Activated CD8-positive, alpha-beta memory T cell treated with anti-CD3 and anti-CD28 coated beads for 24 hours (primary cell): Measurements from ENCODE around the gene OLIG3.

Experiments used
- DNase-seq: peaks from one replicate; pipeline ENCODE4 v3.0.0-alpha.2; 2020

The OLIG3 gene

DNA sequence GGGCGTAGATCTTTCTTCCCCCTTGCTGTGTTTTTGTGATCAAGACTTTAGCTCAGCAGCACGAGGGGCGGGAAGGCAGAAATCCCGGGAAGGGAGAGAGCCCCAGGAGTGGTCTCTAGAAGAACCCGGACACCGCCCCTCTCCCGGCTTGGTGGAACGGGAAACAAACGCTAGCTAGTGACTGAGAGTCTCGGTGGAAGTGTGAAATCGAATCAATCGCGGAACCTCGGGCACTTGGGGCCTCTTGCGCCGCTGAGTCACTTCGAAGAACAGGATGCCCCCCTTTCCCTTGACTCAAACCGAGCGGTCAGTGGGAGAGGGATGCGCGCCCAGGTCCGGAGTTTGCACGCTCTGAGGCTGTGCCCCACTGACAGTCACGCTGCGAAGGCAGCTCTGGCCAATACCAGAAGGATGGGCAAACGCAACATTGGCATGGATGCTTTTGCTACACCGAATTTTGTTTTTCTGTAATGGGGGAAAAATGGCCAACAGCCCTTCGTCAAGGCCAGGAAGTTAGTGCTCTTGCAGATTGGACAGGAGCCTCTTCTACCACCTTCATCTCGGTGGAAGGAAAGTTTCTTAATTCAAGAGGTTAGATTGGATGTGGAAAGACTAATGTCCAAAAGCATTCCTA is 1.6 kb upstream of the OLIG3 start:
- peak; percentile 67 for DNase-seq

DNA sequence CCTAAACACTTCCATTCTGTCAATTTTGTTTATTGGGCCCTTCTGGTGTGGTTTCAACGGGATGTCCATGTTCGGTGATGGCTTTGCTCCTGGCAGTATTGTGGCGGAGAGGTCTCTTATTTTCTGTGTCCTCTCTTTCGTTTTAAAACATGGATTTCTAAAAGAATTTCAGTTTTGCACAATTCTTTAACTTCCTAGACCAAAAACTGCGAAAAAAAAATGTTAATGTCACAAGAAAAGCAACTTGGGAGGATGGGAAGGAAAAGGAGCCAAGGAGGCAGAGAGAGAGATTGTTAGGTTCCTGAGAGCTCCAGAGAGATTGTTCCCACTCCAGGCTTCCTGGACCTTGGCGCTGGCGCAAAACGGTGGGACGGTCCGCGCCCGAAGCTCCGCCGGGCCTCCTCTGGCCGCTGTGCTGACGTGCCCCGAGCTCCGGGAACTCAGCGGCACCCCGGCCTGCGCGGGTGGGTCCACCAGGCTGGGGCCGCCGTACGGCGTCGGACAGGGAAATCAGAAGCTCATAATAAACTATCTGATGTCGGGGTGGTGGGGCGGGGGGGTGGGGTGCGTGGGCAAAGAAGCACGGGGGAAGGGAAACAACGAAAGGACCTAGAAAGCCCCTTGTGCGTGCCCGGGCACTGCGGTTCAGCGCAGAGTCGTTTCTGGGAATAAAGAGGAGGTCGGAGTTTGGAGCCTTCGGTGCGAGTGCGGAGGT is 951 bp upstream of the OLIG3 start:
- DNase-seq: no peak

DNA sequence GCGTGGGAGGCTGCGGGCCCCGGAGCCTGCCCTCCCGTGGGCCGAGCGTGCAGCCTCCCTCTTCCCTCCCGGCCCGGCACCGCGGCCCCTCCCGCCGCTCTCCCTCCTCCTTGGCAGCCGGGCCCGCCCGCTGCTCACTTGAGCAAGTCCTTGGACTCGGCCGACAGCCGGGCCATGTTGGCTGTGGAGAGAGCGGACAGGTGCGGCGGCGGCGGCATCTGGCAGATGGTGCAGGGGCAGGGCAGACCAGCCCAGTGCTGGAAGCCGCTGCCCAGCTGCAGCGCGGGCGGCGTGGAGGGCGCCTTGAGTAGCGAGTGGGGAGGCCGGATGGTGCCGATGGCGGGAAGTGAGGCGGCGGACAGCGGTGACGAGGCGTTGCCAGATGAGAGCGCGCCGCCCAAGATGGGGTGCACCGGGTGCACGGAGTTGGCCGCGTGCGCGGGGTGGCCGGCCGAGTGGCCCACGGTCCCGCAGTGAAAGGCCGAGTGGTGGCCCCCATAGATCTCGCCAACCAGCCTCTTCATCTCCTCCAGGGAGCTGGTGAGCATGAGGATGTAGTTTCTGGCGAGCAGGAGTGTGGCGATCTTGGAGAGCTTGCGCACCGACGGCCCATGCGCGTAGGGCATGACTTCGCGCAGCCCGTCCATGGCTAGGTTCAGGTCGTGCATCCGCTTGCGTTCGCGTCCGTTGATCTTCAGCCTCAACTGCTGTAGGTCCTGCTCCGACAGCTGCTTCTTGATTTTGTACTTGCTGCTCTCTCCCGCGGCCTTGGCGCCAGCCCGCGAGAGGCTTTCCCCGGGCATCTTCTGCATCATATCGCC is 766 bp downstream of the OLIG3 start:
- DNase-seq: peak; percentile 68

GRCh38 chr6:137492289-137493217 is 1.6 kb downstream of the OLIG3 start:
- DNase-seq: no peak

DNA sequence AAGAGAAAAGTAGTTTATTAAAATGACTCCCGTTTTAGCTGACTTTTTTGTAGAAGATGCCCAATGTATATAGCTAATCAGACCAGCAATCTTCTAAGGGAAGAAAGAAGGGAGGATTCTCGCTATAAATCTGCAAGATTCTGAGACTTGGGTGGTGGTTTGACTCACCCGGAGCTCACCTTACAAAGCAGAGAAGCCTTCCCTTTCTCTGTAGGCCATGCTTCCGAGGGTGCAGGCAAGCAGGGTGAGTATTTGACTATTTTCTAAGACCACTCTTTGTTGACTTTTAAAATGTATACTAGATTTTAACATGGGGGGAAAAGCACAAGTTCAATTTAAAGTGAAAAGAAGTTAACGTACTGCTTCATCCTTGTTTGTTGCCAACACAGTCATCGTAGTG is 2.7 kb downstream of the OLIG3 start:
- DNase-seq: no peak

- DNase-seq: no peak
Measured at GRCh38 chr6:137490961-137491360, 3.2 kb downstream of the OLIG3 start.

DNA sequence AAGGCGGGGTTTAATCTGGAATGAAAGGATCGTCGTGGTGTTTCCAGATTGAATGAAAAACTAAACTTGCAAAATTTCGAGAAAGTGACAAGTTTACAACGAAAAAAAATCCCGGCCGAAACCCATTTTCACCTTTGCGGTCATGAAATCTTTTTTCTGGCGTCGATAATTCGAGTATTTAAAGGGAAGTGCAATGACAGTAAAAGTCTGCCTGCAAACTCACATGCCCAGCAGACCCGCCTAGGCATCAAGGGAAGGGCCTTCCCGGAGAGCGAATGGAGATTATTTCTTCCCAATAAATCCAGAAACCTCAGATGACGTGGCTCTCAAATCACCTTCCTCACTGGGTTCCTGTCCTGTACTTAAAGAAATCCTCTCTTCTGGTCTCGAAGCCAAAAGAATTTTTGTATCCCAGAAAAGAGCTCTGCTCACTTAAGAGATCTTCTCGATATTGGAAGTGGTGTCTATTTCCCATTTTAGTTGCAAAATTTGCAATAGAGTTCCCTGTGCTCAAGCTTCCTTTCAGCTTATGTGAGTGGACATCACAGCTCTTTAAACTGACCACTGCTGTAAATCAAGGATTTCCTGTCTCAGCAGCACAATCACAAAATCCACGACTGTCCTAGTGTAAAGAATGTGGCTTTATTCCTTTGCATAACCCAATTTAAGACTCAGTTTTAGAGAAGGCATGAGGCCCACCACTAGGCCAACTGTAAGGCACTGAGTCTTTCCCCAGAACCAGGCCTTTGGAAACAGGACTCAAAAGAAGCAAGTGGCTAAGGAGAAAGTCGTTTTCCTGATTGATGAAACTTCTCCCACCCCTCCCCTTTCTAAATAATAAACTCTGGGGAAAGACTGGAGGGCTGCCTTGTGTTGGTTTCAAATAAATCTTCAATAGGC is 3.9 kb downstream of the OLIG3 start:
- DNase-seq: no peak

- DNase-seq: peak; percentile 61
Measured at GRCh38 chr6:137489046-137490005, 4.9 kb downstream of the OLIG3 start.

DNA sequence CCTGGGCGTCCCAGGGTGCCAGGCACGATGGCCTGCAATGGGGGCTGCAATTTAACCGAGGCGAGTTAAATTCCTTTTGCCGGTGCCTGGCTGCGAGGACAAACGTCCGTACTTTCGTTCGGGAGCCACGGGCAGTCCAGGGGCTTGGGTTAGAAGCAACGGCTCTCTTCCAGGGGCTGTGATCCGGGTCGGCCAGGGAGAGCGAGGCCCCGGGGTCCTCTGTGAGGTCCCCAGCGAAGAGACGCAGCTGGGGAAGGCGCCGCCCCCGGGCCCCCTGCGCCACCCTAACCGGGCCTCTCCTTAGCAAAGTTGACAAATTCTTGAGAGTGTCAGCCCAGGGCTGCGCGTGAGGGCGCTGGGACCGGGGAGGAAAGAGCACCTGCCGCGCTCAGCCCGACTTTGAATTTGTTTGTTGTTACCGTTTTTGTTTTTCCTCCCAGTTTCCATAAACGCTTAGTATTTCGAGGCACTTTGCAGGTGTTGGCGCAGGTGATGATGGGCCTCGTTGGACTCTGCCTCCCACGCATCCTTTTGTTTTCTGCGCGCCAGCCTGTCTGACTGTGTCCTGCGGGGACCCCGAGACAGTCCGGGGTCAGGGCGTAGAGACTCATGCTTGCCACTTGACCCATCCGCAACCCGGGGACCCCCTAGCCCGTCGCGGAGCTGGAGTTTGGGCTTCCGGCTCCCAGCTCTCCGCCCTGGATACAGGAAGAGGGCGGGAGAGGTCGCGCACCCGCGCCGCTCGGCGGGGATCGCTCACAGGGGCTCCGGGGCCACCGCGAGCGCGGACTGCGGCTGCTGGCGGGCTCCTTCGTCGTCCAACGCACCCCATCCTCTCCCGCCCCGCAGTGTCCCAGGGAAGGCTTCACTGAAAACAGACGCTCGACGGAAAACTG is 5.8 kb downstream of the OLIG3 start:
- DNase-seq: peak; percentile 68

DNA sequence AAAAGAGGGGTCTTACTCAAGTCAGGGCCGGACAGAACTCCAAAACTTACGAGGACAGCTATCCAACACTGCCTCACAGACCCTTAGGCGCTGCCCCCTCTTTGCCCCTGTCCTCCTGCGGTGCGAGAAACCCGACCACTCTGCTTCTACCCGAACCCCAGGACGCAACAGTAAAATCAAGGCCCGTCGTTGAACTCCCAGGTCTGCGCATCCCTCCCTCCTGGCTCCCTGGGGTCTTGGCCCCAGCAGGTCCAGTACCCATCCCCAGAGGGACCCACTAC is 6.4 kb downstream of the OLIG3 start:
- no peak for DNase-seq

DNA sequence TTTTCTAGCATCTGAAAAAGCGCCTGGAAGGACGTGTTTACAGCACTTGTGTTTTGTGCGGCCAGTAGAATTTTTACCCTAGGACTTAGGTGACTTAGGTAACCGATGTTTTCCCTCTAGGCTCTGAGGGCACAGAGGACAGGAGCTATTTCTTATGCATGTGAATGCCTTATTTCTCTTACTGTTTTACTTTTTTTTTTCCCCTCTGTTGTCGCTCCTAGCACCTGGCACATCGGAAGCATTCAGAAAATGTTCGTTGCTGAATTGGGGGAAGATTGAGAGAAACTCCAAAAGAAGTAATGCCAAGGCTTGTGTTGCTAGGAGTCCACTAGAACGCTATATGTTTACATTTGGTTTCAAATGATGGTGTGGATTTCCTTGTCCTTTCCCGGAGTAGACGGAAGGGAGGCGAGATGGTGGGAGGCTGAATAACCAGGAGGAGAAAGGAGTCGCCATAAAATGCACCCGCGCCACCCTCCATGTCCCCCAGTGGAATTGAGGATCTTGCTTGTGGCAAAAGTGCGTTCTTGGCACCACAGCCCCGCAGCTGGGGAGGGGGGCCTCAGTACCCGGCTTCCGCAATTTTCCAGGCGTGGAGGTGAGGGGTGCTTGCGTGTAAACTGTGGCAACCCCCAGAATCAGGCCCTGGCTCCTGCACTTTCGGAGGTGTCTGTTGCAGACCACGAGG is 6.9 kb downstream of the OLIG3 start:
- DNase-seq: no peak

DNA sequence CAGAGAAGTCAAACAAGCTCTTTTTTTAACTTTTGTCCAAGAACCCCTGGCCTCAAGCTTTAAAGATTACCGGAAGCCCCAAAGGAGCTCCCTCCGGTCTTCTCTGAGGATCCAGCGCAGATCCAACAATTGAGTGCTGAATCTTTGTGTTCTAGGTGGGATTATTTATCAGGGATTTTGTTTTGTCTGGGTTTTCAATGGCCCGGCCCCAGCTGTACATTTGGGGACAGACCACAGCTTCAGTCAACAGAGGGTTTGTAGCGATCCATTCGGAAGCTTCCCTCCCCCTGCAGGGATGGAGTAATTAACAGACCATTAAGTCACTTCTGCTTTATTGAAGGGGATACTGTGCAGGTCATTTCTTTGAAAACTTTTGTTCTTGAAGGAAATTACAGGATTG is 7.8 kb downstream of the OLIG3 start:
- DNase-seq: no peak

- no peak for DNase-seq
Measured at GRCh38 chr6:137480431-137480830, 13.8 kb downstream of the OLIG3 start.

DNA sequence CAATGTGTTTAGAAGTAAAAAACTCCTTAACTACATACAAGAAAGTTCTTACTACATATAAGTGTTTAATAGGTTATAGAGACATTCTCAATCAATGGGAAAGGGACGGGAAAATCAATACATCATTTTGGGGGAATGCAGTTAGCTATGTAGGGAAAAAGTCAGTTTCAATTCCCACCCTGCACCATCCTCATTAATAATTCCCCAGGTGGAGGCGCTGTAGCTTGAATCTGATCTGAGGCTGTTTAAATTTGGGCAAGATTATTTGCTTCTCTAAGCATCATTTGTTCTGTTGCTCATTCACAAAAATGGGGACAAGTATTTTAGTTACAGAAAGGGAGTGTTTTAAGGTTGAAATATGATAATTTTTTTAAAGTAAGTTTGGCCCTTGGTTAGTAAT is 19.1 kb downstream of the OLIG3 start:
- DNase-seq: no peak

- DNase-seq: no peak
Measured at GRCh38 chr6:137473598-137473997, 20.6 kb downstream of the OLIG3 start.

GRCh38 chr6:137472641-137473137 is 21.5 kb downstream of the OLIG3 start:
- no peak for DNase-seq

DNA sequence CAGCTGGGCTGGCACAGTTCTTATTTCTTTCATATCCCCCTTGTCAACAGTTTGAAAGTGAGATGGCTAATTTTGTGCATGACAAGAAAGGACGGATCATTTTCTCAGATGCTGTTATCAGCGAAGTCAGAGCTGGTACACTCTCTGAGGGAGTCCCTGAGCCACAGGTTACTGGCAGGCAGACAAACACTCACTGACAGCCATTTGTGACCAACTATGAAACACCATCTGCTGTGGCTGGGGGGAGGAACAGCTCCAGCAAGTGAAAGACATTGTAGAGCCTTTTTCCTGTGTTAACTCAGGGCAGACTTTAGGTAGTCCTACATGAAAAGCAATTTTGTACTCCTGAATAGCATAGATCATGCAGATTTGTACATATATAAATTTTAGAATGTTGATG is 22.2 kb downstream of the OLIG3 start:
- DNase-seq: no peak

DNA sequence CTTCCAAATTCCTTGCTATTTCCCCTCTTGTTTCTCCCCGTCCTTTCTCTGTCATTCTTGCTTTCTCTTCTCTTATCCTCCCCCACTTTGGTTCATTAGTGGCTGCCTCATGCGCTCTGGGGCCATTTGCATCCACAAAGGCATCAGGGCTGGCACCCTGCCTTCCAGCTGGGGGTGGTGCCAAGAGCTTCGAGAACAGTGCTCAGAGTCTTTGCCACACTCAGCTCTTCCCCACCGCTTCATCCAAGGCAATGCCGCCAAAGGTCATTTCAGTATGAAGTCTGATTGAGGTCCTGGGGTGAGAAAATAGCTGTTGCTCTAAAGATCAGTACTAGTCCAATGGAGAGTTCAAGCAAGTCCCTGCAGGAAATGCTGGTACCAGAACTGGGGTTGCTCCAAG is 22.7 kb downstream of the OLIG3 start:
- no peak for DNase-seq

DNA sequence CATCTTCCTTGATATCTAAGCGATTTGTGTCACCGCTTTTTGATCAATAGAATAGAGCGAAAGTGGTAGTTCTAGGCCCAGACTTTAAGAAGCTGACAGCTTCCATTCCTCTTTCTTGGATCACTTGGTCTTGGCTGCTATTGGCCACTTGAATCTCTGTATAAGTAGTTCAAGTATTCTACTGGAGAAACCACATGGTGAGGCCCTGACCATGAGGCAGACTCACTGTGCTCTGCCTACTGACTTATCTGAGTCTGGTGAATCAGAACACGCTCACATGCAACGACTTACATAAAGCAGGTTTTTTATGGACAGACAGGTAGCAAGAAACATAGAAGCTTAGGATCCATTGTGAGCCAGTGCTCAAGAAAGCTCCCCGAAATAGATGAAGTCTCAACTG is 27.0 kb downstream of the OLIG3 start:
- no peak for DNase-seq
